GM21619 (cell line): ENCODE results near the gene SLIT3.

Experiments
- ATAC-seq: cut with Tn5 transposase; IDR thresholded peaks from one replicate; pipeline ENCODE4 v1.9.1; 2021; ENCODE audit not compliant: unreplicated experiment

SLIT3 gene

GRCh38 chr5:169048181-169049125, 252.5 kb downstream of the SLIT3 start:
- no peak for ATAC-seq

GRCh38 chr5:169044962-169045361, 256.0 kb downstream of the SLIT3 start:
- no peak for ATAC-seq

DNA sequence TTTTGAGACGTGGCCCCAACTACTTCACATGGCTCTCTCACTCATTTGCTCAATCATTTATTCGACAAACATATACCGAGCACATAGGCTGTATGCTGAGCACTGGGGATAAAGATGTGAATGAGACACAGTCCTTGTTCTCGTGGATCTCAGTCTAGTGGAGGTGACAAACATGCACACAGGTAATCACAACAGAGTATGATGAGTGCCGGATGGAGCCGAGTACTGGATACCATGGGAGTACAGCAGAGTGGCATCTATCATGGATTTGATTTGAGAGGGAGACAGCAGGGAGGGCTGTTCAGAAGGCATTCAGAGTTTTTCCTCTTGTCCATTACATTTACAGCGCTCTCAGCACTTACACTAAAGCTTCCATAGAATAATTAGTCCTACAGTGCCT, 259.8 kb downstream of the SLIT3 start:
- ATAC-seq: no peak

DNA sequence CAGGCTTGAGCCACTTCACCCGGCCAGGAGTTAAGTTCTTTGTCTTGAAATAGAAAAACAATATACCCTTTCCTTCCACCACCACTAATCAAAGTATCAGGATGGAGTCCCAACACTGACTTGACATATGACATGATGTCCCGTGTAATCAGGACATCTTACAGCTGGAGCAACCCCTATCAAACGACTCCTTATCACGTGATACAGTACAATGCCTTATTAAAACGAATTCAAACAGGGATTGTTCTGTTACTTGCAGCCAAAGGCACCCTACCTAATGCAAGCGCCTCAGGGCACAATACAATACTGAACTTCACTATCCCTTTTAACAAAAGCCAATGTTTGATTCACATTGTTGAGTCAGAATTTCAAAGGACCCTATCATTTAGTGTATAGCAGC, 261.3 kb downstream of the SLIT3 start:
- ATAC-seq: no peak

DNA sequence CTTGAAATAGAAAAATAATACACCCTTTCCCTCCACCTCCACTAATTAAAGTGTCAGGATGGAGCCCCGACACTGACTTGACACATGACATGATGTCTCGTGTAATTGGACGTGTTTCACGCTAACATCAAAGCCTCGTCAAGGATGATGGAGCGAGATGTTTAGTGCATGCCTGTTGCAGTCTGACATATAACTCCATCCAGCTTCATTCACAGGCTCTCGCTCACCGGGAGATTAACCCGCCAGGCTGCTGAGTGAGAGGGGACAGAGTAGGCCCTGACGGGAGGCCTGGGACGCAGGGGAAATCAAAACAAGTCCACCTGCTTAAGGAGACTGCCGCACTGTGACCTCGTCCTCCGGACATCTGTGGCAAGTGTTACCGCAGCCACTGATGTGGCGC, 263.5 kb downstream of the SLIT3 start:
- no peak for ATAC-seq

GRCh38 chr5:169036079-169036805, 264.7 kb downstream of the SLIT3 start:
- no peak for ATAC-seq

- ATAC-seq: no peak
Measured at GRCh38 chr5:169029661-169030274, 271.2 kb downstream of the SLIT3 start.

DNA sequence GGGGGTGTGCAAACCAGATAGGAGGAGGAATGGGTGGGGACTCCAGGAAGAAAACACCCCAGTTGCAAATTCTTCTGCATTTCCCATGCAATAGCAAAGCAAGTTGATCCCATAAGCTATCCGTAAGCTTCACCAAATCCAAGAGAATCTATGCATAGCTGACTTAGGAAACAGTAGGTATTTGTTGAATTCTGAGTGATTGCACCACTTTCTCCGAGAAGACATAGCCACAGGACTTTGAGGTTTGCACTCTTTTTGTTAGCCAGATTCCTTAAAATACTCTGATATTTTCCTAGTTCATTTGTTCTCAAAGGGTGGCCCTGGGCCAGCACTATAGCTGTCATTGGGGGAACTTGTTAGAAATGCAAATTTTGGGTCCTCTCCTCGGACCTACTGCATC, 271.9 kb downstream of the SLIT3 start:
- ATAC-seq: no peak

DNA sequence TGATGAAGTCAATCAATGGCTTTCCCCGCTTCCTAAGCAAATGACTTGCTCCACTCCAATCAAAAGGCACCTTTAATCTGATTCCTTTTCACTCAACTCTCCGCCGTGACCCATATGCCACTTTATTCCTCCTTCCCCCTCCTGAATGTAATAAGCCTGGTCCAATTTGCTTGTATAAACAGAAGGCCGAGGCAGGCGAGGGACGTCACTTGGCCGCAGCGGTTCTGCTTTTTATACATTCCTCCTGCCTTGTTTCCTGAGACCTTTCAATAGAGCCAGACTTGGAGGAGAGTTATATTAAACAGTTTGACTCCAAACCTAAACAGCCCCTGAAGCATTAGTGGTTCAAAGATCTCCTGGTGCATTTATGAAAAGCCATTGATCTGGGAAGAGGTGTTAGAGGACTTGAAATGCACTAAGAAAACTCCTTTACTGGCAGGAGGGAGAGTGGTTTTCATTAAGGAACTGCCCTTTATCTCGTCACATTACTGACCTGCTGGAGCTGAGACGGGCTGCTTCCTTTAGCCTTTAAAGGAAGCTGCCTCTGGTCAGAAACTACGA, 273.4 kb downstream of the SLIT3 start:
- no peak for ATAC-seq

DNA sequence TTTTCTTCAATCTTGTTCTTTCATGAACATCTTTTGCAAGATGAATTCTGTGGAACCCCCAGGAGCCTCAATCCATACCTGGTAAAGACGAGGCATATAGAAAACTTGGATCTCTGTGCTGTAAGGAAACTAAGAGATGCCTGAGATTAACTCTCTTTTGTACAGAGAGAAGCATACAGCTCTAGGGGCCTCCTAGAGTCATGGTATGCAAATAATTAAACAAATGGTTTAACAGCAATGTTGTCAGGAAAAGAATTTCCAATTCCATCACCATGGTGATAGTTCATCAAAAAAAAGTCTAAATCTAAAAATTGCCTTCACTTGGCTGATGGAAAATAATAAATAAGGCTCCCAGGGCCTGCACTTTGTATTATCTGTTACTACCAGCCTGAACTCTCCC, 275.4 kb downstream of the SLIT3 start:
- no peak for ATAC-seq

DNA sequence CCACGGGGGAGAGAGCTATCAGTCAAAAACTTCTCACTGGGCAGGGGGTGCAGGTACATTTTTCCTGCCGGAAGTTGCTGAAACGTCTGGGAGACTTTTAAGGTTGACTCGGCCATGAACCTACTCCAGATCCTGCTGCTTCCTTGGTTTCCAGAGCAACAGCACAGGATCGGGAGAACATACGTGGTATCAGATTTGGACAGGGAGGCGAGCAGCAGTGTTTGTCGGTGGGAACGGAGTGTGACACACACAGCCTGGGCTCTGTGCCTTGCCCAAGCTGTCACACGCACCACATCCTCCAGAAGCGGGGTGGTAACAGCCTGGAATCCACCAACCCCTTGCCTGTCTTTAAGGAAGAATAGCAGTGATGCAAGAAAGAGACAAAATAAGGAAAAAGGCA, 276.5 kb downstream of the SLIT3 start:
- ATAC-seq: no peak

- ATAC-seq: no peak
Measured at GRCh38 chr5:169022718-169023117, 278.2 kb downstream of the SLIT3 start.

GRCh38 chr5:169020102-169020501, 280.8 kb downstream of the SLIT3 start:
- ATAC-seq: no peak

DNA sequence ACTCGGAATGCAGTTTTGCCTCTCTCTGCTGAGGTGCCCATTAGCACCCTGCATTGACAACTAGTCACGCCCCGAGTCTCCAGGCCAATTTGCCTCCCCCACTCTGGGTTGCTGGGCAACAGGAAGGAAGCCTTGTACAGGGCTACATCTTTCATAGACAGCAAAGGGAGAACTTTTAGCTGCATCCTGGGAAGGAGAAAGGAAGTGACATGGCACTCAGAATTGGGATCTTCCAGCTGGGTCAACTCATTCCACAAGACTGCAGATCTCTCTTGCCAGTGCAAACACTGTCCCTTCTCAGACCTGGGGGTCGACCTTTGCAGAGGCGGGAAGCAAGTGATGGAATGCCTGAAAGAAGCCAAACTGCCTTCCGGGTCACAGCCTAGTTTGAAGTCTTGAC, 282.0 kb downstream of the SLIT3 start:
- ATAC-seq: no peak

DNA sequence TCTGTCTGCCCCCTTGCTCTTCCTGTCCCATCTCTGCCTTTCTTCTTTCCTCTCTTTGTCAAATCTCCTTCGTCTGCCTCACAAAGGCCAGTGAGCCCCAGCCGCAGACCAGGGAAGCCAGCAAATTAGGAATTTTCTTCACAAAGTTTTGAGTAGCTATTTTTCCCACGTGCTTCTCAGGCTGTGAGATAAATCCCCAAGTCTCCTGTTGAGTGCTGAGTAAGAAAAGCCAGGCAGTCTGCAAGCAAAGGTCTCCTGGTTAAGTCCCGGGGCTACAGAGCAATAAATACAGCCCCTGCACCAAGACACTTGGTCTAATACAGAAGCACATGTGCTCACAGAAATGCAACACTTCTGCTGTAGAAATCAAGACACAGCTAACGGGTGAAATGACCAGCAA, 284.9 kb downstream of the SLIT3 start:
- no peak for ATAC-seq

- ATAC-seq: no peak
Measured at GRCh38 chr5:169013846-169014245, 287.1 kb downstream of the SLIT3 start.

- no peak for ATAC-seq
Measured at GRCh38 chr5:169013208-169013728, 287.7 kb downstream of the SLIT3 start.

DNA sequence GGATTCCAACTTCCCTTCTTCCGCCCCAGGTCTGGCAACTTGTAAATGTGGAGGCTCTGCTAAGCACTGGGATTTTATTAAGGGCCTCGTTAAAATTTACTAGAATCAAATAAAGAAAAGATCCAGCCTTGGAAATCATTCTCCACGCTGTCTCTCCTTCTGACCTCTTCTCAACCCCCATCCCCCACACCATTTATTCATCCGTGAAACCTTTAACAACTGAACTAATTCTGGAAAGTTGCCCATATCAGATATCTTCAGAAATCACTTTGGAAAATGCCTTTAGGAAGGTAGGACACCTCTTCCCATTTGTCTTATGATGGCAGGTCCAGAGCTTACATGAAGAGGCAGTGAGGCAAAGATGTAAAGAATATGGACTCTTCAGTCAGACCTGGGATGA, 288.5 kb downstream of the SLIT3 start:
- no peak for ATAC-seq

GRCh38 chr5:169011451-169011850, 289.5 kb downstream of the SLIT3 start:
- no peak for ATAC-seq

DNA sequence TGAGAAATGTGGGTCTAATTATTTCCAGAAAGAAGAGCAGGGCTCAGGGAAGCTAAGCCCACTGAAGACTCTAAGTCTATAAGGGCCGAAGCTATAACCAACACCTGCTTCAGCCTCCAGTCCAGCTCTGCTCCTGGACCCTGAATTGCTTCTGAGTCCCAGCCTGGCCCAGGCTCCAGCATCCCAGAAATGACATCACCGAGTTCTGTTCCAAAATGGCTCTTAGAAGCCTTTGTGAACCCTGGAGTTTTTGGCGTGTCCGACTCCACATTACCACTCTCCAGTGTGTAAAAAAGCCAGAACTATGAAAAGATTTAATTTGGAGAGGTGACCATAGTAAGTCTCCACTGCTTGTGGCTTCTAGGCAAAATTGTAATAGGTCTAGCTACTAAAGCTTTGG, 289.9 kb downstream of the SLIT3 start:
- no peak for ATAC-seq

GRCh38 chr5:169009123-169009522, 291.8 kb downstream of the SLIT3 start:
- ATAC-seq: no peak
